HCT116 (cell line): ENCODE data around the gene CIDEA. TPM values are rescaled to one million over a fixed set of nuclear protein-coding genes. Genes with fewer than 3 reads are reported as not detected.
"Not testable (repeated sequence)": the region's sequence is repeated elsewhere in the genome, so short reads cannot be mapped to it uniquely, and the experiment has no call there.

ENCODE experiments used
- ATAC-seq: fragments of 200-7000 bp; cut with Tn5 transposase; 2 replicates; pipeline ENCODE4 v1.9.1; 2020; ENCODE audit warnings: mild to moderate bottlenecking, moderate library complexity
- BruUV-seq: library from RNA; stranded (reverse); fragments of 400-500 nt; replicated peaks from 2 replicates; lab custom pipeline; 2021; lab: Mats Ljungman, UMichigan
- CTCF ChIA-PET: fragments of 300-600 bp; sonication (Branson Sonifier 250); formaldehyde crosslinking; loops from one replicate; lab custom pipeline; 2021; ENCODE audit warnings: antibody characterized with exemption; lab: Charles Lee
- POLR2A ChIA-PET: fragments of 300-600, 350-600 bp; sonication (Branson Sonifier 250); formaldehyde crosslinking; loops from one replicate; lab custom pipeline; 2021; ENCODE audit warnings: antibody characterized with exemption; lab: Charles Lee
- RAD21 ChIA-PET, 2 experiments: fragments of 300-600 bp; sonication (Branson Sonifier 250); formaldehyde crosslinking; loops; one replicate each; lab custom pipeline; 2023; ENCODE audit warnings: low total read pairs in 2 of 2; ENCODE audit not compliant: uncharacterized antibody in 2 of 2, unreplicated experiment in 2 of 2, low non-redundant PET in 1 of 2; lab: Charles Lee
- DNase-seq: peaks from one replicate; pipeline ENCODE4 v3.0.0-alpha.2; 2010; ENCODE audit warnings: low read depth, low spot score
- H2AFZ ChIP-seq: fragments of 200-600 bp; shearing (Covaris generic), sonication (generic); 2 replicates; pipeline ENCODE4 v1.6.1; 2017; ENCODE audit warnings: low read depth, mixed run types, mixed read lengths, antibody characterized with exemption, low read length; ENCODE audit not compliant: poor library complexity, severe bottlenecking
- H3K27ac ChIP-seq: 2 replicates; pipeline ENCODE4 v1.5.1; 2012; ENCODE audit warnings: low read depth, low read length
- H3K27me3 ChIP-seq: fragments of 200-600 bp; sonication (generic); 2 replicates; pipeline ENCODE4 v1.6.1; 2016; ENCODE audit warnings: mixed run types, low read length, mixed read lengths; ENCODE audit not compliant: insufficient read depth
- H3K36me3 ChIP-seq, 2 experiments: fragments of 200-500 bp in 1 of 2; fragments of 200-600 bp in 1 of 2; sonication (Bioruptor generic) in 1 of 2; sonication (generic) in 1 of 2; 2 replicates each; pipeline versions ENCODE4 v1.5.1 to v1.6.1; 2014 to 2016; ENCODE audit warnings: low read length in 2 of 2, inconsistent platforms in 1 of 2, mixed read lengths in 1 of 2, mixed run types in 1 of 2; ENCODE audit not compliant: insufficient read depth in 2 of 2, control insufficient read depth in 1 of 2
- H3K4me1 ChIP-seq, 2 experiments: fragments of 200-600 bp in 1 of 2; sonication (generic) in 1 of 2; 2 replicates each; pipeline versions ENCODE4 v1.5.1 to v1.6.1; 2012 to 2017; ENCODE audit warnings: low read length in 2 of 2, inconsistent platforms in 1 of 2, mild to moderate bottlenecking in 1 of 2, mixed read lengths in 1 of 2, mixed run types in 1 of 2, moderate library complexity in 1 of 2; ENCODE audit not compliant: insufficient read depth in 2 of 2, control insufficient read depth in 1 of 2
- H3K4me2 ChIP-seq: fragments of 200-600 bp; sonication (generic); 2 replicates; pipeline ENCODE4 v1.6.1; 2017; ENCODE audit warnings: mixed run types, low read length, mixed read lengths
- H3K4me3 ChIP-seq, 2 experiments: fragments of 200-600 bp in 1 of 2; sonication (generic) in 1 of 2; replicated peaks in 1 of 2; 2 replicates each; pipeline ENCODE4 v1.5.1; 2011 to 2016; ENCODE audit warnings: low read length in 2 of 2, control low read depth in 1 of 2, low read depth in 1 of 2, mild to moderate bottlenecking in 1 of 2, mixed read lengths in 1 of 2, mixed run types in 1 of 2
- H3K79me2 ChIP-seq: fragments of 200-600 bp; sonication (generic); 2 replicates; pipeline ENCODE4 v1.6.1; 2017; ENCODE audit warnings: mild to moderate bottlenecking, mixed run types, low read length, moderate library complexity, mixed read lengths; ENCODE audit not compliant: insufficient read depth
- H3K9ac ChIP-seq: fragments of 200-600 bp; sonication (generic); 2 replicates; pipeline ENCODE4 v1.6.1; 2016; ENCODE audit warnings: low read length, mixed read lengths
- H3K9me2 ChIP-seq: fragments of 200-600 bp; sonication (generic), shearing (Covaris generic); 2 replicates; pipeline ENCODE4 v1.6.1; 2017; ENCODE audit warnings: mixed run types, mild to moderate bottlenecking, moderate library complexity; ENCODE audit not compliant: insufficient read depth
- H3K9me3 ChIP-seq, 2 experiments: fragments of 200-500 bp in 1 of 2; fragments of 200-600 bp in 1 of 2; sonication (Bioruptor generic) in 1 of 2; sonication (generic) in 1 of 2; 2 replicates each; pipeline ENCODE4 v1.6.1; 2014 to 2017; ENCODE audit warnings: low read length in 2 of 2, mixed read lengths in 2 of 2, inconsistent platforms in 1 of 2, low read depth in 1 of 2, mild to moderate bottlenecking in 1 of 2, mixed run types in 1 of 2, moderate library complexity in 1 of 2; ENCODE audit not compliant: control insufficient read depth in 1 of 2, insufficient read depth in 1 of 2
- H4K20me1 ChIP-seq: fragments of 200-600 bp; sonication (generic), shearing (Covaris generic); 2 replicates; pipeline ENCODE4 v1.6.1; 2017; ENCODE audit warnings: mixed run types, mild to moderate bottlenecking, moderate library complexity; ENCODE audit not compliant: insufficient read depth
- intact Hi-C: fragments of 100-400 bp; cut with micrococcal nuclease; formaldehyde crosslinking; loops from 2 replicates; pipeline ENCODE4 v1.10.0; 2022
- total RNA-seq: library from RNA; stranded (reverse); gene quantifications from one replicate; pipeline ENCODE4 v1.2.1, GENCODE V29; 2021; ENCODE audit not compliant: unreplicated experiment

CIDEA gene
- total RNA-seq, 1 experiment from 2014 or later: not detected

- H3K9ac ChIP-seq, H3K27ac ChIP-seq, H2AFZ ChIP-seq, H3K4me1 ChIP-seq, intact Hi-C loops, CTCF ChIA-PET, H3K9me3 ChIP-seq, POLR2A ChIA-PET, H3K27me3 ChIP-seq, DNase-seq, H3K36me3 ChIP-seq, ATAC-seq, H4K20me1 ChIP-seq, H3K9me2 ChIP-seq, RAD21 ChIA-PET, BruUV-seq, H3K4me2 ChIP-seq, H3K79me2 ChIP-seq, H3K4me3 ChIP-seq: not testable (repeated sequence)
Measured at GRCh38 chr18:12222041-12222440, 32.1 kb upstream of the CIDEA start.

GRCh38 chr18:12223326-12223725, 30.8 kb upstream of the CIDEA start:
- CTCF ChIA-PET, H3K4me1 ChIP-seq, BruUV-seq: not testable (repeated sequence)

GRCh38 chr18:12226807-12227206, 27.4 kb upstream of the CIDEA start:
- BruUV-seq, H4K20me1 ChIP-seq, H3K4me1 ChIP-seq, H3K36me3 ChIP-seq, H3K27ac ChIP-seq, H3K9ac ChIP-seq, H3K9me3 ChIP-seq, POLR2A ChIA-PET, H3K79me2 ChIP-seq, H3K4me2 ChIP-seq, RAD21 ChIA-PET, H3K4me3 ChIP-seq, H3K9me2 ChIP-seq, CTCF ChIA-PET, ATAC-seq, DNase-seq, H2AFZ ChIP-seq, intact Hi-C loops, H3K27me3 ChIP-seq: not testable (repeated sequence)

More at GRCh38 chr18:12223326-12223725, 30.8 kb upstream of the CIDEA start:
- H3K9me3 ChIP-seq, H3K4me2 ChIP-seq, ATAC-seq, H3K79me2 ChIP-seq, DNase-seq, H3K9ac ChIP-seq, H3K27ac ChIP-seq, POLR2A ChIA-PET, H2AFZ ChIP-seq, H3K27me3 ChIP-seq, RAD21 ChIA-PET, H3K9me2 ChIP-seq, H3K4me3 ChIP-seq, H3K36me3 ChIP-seq, intact Hi-C loops, H4K20me1 ChIP-seq: not testable (repeated sequence)

GRCh38 chr18:12227399-12228186, 26.6 kb upstream of the CIDEA start:
- DNase-seq, CTCF ChIA-PET, H3K9me2 ChIP-seq, H3K27ac ChIP-seq, H4K20me1 ChIP-seq, H3K36me3 ChIP-seq, RAD21 ChIA-PET, intact Hi-C loops, H3K9ac ChIP-seq, BruUV-seq, H3K4me2 ChIP-seq, POLR2A ChIA-PET, H3K27me3 ChIP-seq, ATAC-seq, H3K79me2 ChIP-seq, H3K4me3 ChIP-seq, H3K4me1 ChIP-seq, H3K9me3 ChIP-seq, H2AFZ ChIP-seq: not testable (repeated sequence)
